Fibroblast of the conjunctiva (primary cell): ENCODE measurements around the gene RBPJL.

ENCODE experiments used
- DNase-seq: peaks from one replicate; pipeline ENCODE4 v3.0.0-alpha.2; 2010; ENCODE audit warnings: low read depth

RBPJL gene

GRCh38 chr20:45317826-45318225 is 11.2 kb downstream of the RBPJL start:
- DNase-seq, result no peak

GRCh38 chr20:45318386-45318939 is 11.8 kb downstream of the RBPJL start:
- DNase-seq, result no peak

- DNase-seq, result no peak
Observed at GRCh38 chr20:45318948-45319347, 12.3 kb downstream of the RBPJL start.

- DNase-seq, result no peak
Observed at GRCh38 chr20:45320948-45321595, 14.4 kb downstream of the RBPJL start.

- no peak for DNase-seq
Observed at GRCh38 chr20:45322952-45323383, 16.3 kb downstream of the RBPJL start.

GRCh38 chr20:45323731-45324130 is 17.1 kb downstream of the RBPJL start:
- DNase-seq, result no peak

GRCh38 chr20:45325371-45325770 is 18.7 kb downstream of the RBPJL start:
- no peak for DNase-seq

- no peak for DNase-seq
Observed at GRCh38 chr20:45328451-45328850, 21.8 kb downstream of the RBPJL start.

- no peak for DNase-seq
Observed at GRCh38 chr20:45329497-45330319, 23.1 kb downstream of the RBPJL start.

GRCh38 chr20:45330476-45330875 is 23.8 kb downstream of the RBPJL start:
- DNase-seq, result no peak

- DNase-seq, result no peak
Observed at GRCh38 chr20:45336530-45337366, 30.1 kb downstream of the RBPJL start.

- peak; percentile 66 for DNase-seq
Observed at GRCh38 chr20:45337367-45338120, 30.9 kb downstream of the RBPJL start.

GRCh38 chr20:45338121-45339030 is 31.7 kb downstream of the RBPJL start:
- DNase-seq, result no peak

GRCh38 chr20:45339084-45339483 is 32.4 kb downstream of the RBPJL start:
- no peak for DNase-seq

- no peak for DNase-seq
Observed at GRCh38 chr20:45339799-45340198, 33.2 kb downstream of the RBPJL start.

- no peak for DNase-seq
Observed at GRCh38 chr20:45340236-45340847, 33.7 kb downstream of the RBPJL start.

GRCh38 chr20:45340951-45341350 is 34.3 kb downstream of the RBPJL start:
- DNase-seq, result no peak

GRCh38 chr20:45341579-45341938 is 34.9 kb downstream of the RBPJL start:
- no peak for DNase-seq

- no peak for DNase-seq
Observed at GRCh38 chr20:45341939-45342854, 35.6 kb downstream of the RBPJL start.
